Aorta (tissue), 5 donors: ENCODE results near the gene MAP3K7CL. TPM values are rescaled to one million over a fixed set of nuclear protein-coding genes. Genes with fewer than 3 reads are reported as not detected.
"Not testable (repeated sequence)": the region's sequence is repeated elsewhere in the genome, so short reads cannot be mapped to it uniquely, and the experiment has no call there.

ENCODE experiments used
- ATAC-seq: fragments of 200-7000 bp; cut with Tn5 transposase; one replicate; pipeline ENCODE4 v1.9.1; 2022; ENCODE audit warnings: moderate library complexity; ENCODE audit not compliant: low FRiP score
- DNase-seq, 2 donors: peaks; one replicate each; pipeline ENCODE4 v3.0.0-alpha.2; 2020
- H3K27ac ChIP-seq, 2 donors: one replicate each; pipeline ENCODE4 v1.5.1; 2013; ENCODE audit warnings: low read length in 2 of 2, mild to moderate bottlenecking in 2 of 2, moderate library complexity in 2 of 2, control low read depth in 1 of 2, inconsistent platforms in 1 of 2, low read depth in 1 of 2
- H3K27me3 ChIP-seq, 2 donors: one replicate each; pipeline ENCODE4 v1.6.1; 2013; ENCODE audit warnings: control low read depth in 1 of 2, low read length in 1 of 2, mild to moderate bottlenecking in 1 of 2, moderate library complexity in 1 of 2; ENCODE audit not compliant: insufficient read depth in 2 of 2, control insufficient read depth in 1 of 2
- H3K36me3 ChIP-seq, 2 donors: one replicate each; pipeline ENCODE4 v1.6.1; 2013; ENCODE audit warnings: control low read depth in 1 of 2, low read length in 1 of 2, mild to moderate bottlenecking in 1 of 2; ENCODE audit not compliant: insufficient read depth in 2 of 2, control insufficient read depth in 1 of 2
- H3K4me1 ChIP-seq, 2 donors: one replicate each; pipeline ENCODE4 v1.6.1; 2013; ENCODE audit warnings: low read length in 2 of 2, control low read depth in 1 of 2, mild to moderate bottlenecking in 1 of 2, moderate library complexity in 1 of 2; ENCODE audit not compliant: insufficient read depth in 2 of 2, control insufficient read depth in 1 of 2
- H3K4me3 ChIP-seq, 2 donors: one replicate each; pipeline ENCODE4 v1.5.1; 2013; ENCODE audit warnings: low read length in 2 of 2, control low read depth in 1 of 2, mild to moderate bottlenecking in 1 of 2
- H3K9me3 ChIP-seq: one replicate; pipeline ENCODE4 v1.6.1; 2013; ENCODE audit warnings: mild to moderate bottlenecking, low read length; ENCODE audit not compliant: control insufficient read depth
- WGBS, 2 donors: extraction: QIAGEN DNeasy Blood & Tissue Kit; methylation state at CpG; one replicate each; pipeline ENCODE4 v1.1.7; 2013; 5-methylcytosine and 5-hydroxymethylcytosine counted together
- intact Hi-C, 2 donors: fragments of 100-400 bp; cut with DNase I; formaldehyde crosslinking; loops; one replicate each; pipeline versions ENCODE4 v1.14.2 to v1.15.0; 2022
- polyA plus RNA-seq, 2 donors: library from polyadenylated mRNA; stranded (reverse); fragments of 200-250 nt; gene quantifications; one replicate each; pipeline ENCODE4 v1.2.3, GENCODE V29; 2013
- total RNA-seq, 2 donors: library from RNA; stranded (reverse); fragmentation: NEBNext Ultra II Directional; extraction: Animal tissue kit (Norgen Biotek cat#: 25700); gene quantifications; one replicate each; pipeline ENCODE4 v1.2.1, GENCODE V29; 2021
- donor health status: healthy with polysubstance abuse.
- donor health status: Bipolar disorder and iron deficiency.
- donor health status: DM: no; HTN: no; CAD: no.
- donor health status: DM: no; HTN: no; CAD: no.
- donor health status: DM: yes; HTN: yes; CAD: no.

MAP3K7CL gene
- total and polyA plus RNA-seq, 4 donors, result 19.4 to 84.6 (median 33.2) TPM

DNA sequence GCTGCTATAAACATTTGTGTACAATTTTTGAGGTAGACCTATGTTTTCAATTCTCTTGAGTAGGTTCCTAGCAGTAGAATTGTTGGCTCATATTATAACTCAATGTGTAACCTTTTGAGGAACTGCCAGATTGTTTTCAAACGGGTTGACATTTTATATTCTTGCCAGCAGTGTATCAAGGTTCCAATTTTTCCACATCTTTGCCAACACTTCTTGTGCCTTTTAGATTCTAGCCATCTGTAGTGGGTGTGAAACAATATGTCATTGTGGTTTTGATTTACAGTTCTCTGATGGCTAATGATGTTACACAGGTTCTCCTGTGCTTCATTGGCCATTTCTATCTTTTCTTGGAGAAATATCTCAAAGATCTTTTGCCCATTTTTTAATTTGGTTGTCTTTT is 36.4 kb downstream of the MAP3K7CL start:
- Histone ChIP-seq H3K4me1 (no peaks in the 10 kb centered on the region), H3K4me3 (no peak overlapping the region), H3K27ac (no peak overlapping the region), H3K9me3 (no peaks in the 10 kb centered on the region), H3K36me3 (no peaks in the 10 kb centered on the region), H3K27me3 (no peaks in the 10 kb centered on the region)
- ATAC-seq (no peak), DNase-seq (no peak)
- WGBS, 2 donors, result 3 to 5% methylated on average over 1 of the region's 1 CpG
- intact Hi-C loops, result loop anchor here (5.0 kb wide), 2 partner anchors 180 to 185 kb away; no protein-coding TSS in a partner anchor

DNA sequence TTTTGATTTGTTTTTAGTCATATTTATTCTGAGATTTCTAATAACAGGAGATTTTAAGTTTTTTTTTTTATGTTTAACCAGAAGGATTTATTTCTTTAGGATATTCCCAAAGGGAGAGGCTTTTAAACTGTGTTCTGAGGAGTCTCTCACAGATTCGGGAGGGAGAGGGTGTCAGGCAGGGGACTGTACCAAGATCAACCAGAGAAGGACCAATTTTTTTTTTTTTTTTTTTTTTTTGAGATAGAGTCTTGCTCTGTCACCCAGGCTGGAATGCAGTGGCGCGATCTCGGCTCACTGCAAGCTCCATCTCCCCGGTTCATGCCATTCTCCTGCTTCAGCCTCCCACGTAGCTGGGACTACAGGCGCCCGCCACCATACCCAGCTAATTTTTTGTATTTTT is 37.0 kb downstream of the MAP3K7CL start:
- not testable (repeated sequence) for H3K4me1 ChIP-seq, H3K27me3 ChIP-seq, DNase-seq, H3K4me3 ChIP-seq, H3K36me3 ChIP-seq, H3K9me3 ChIP-seq, ATAC-seq, H3K27ac ChIP-seq
- intact Hi-C loops, result loop anchor here (5.0 kb wide), 2 partner anchors 180 to 185 kb away; no protein-coding TSS in a partner anchor
- WGBS, 2 donors, result 91 to 93% methylated on average over 8 of the region's 8 CpGs

DNA sequence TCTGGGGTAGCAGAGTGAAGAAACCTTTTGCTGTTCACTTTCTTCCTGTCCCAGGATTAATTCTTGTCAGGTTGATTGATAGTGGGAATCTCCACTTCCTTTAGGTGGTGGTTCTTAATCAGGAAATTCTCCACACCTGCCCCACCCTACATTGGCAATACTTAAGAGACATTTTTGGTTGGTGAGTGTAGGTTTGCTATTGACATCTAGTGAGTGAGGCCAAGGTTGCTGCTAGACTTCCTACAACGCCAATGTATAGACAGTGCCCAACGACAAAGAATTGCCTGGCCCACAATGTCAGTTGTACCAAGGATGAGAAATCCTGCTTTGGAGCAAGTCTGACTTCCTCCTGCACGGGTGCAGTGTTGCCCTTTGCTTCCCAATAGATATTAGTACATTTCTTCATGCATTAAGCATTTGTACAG is 38.5 kb downstream of the MAP3K7CL start:
- Histone ChIP-seq H3K27ac (no peak overlapping the region), H3K9me3 (no peaks in the 10 kb centered on the region), H3K4me1 (no peaks in the 10 kb centered on the region), H3K4me3 (no peak overlapping the region), H3K36me3 (no peaks in the 10 kb centered on the region), H3K27me3 (no peaks in the 10 kb centered on the region)
- WGBS, 2 donors, result 81% methylated on average over 3 of the region's 3 CpGs
- ATAC-seq (no peak), DNase-seq (no peak)
- intact Hi-C loops, result loop anchor here (5.0 kb wide), 2 partner anchors 178 to 183 kb away; no protein-coding TSS in a partner anchor

DNA sequence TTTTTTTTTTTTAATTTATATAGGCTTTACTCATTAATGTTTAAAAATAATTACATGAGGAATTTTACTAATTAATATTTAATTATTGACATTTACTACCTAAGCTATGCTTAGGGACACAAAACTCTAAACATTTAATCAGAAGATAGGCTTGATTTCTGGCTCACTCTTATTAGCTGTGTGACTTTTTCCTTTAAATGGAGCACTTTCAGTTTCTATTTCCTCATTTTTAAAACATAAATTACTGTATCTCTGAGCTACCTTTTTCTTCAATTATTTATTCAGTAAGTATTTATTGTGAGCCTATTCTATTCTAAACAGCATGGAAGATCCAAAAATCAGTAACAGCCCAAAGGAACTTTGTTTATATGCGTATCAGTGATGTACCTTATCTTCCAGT is 40.5 kb downstream of the MAP3K7CL start:
- Histone ChIP-seq H3K4me3 (no peak overlapping the region), H3K36me3 (no peaks in the 10 kb centered on the region), H3K27me3 (no peaks in the 10 kb centered on the region), H3K27ac (no peak overlapping the region), H3K9me3 (no peaks in the 10 kb centered on the region), H3K4me1 (peaks cover 0 to 3% of the 10 kb centered on the region in 2 donors)
- WGBS, 2 donors, result 90 to 95% methylated on average over 1 of the region's 1 CpG
- no peak for DNase-seq
- ATAC-seq, result no peak
- intact Hi-C loops, result loop anchor here in 1 of 2 donors (10.0 kb wide), 1 partner anchor 64 kb away; no protein-coding TSS in a partner anchor

DNA sequence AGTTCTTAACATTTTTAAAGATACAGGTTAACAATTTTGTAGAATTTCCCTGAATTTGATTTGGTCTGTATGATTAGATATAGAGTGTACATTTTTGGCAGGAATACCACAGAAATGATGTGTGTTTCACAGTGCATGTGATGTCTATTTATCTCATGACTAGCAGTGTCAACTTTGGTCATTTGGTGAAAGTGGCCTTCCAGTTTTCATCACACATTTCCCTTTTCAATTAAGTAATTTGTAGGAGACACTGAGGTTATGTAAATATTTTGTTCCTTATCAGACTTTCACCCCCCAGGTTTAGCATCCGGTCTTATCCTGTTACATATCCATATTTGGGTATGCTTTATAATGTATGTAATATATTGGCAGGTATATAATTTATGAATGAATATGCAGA is 41.8 kb downstream of the MAP3K7CL start:
- Histone ChIP-seq H3K4me1 (peaks cover 0 to 3% of the 10 kb centered on the region in 2 donors), H3K27ac (no peak overlapping the region), H3K27me3 (no peaks in the 10 kb centered on the region), H3K4me3 (no peak overlapping the region), H3K9me3 (no peaks in the 10 kb centered on the region), H3K36me3 (no peaks in the 10 kb centered on the region)
- intact Hi-C loops, result loop anchor here in 1 of 2 donors (10.0 kb wide), 1 partner anchor 63 kb away; no protein-coding TSS in a partner anchor
- no peak for ATAC-seq
- DNase-seq, result no peak
- 45 to 68% methylated on average over 1 of the region's 1 CpG for WGBS, 2 donors

DNA sequence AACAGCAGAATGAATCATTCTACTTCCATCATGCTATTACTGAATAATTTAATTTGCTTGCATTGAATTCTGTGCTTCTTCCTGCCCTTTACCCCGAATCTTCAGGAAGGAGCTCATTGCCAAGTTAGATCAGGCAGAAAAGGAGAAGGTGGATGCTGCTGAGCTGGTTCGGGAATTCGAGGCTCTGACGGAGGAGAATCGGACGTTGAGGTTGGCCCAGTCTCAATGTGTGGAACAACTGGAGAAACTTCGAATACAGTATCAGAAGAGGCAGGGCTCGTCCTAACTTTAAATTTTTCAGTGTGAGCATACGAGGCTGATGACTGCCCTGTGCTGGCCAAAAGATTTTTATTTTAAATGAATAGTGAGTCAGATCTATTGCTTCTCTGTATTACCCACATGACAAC is 44.2 kb downstream of the MAP3K7CL start:
- Histone ChIP-seq H3K27me3 (no peaks in the 10 kb centered on the region), H3K36me3 (no peaks in the 10 kb centered on the region), H3K9me3 (no peaks in the 10 kb centered on the region), H3K4me1 (peaks cover 0 to 3% of the 10 kb centered on the region in 2 donors), H3K4me3 (no peak overlapping the region), H3K27ac (peak overlapping the region in 1 of 2 donors; percentile 75)
- 3 to 7% methylated on average over 9 of the region's 9 CpGs for WGBS, 2 donors
- intact Hi-C loops, result loop anchor here (5.0 to 10.0 kb wide), 2 partner anchors 60 to 193 kb away; no protein-coding TSS in a partner anchor
- DNase-seq (no peak), ATAC-seq (no peak)

DNA sequence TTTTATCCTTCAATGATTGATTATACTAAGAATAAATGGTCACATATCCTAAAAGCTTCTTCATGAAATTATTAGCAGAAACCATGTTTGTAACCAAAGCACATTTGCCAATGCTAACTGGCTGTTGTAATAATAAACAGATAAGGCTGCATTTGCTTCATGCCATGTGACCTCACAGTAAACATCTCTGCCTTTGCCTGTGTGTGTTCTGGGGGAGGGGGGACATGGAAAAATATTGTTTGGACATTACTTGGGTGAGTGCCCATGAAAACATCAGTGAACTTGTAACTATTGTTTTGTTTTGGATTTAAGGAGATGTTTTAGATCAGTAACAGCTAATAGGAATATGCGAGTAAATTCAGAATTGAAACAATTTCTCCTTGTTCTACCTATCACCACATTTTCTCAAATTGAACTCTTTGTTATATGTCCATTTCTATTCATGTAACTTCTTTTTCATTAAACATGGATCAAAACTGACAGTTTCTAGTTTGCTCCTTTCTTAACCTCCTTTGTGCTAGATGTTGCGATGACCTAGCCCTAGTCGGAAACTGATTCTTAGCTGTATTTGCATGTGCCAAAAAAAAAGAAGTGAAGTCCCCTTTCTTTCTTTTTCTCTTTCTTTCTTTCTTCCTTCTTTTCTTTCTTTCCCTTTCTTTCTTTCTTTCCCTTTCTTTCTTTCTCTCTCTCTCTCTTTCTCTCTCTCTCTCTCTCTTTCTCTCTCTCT is 45.1 kb downstream of the MAP3K7CL start:
- Histone ChIP-seq H3K9me3 (no peaks in the 10 kb centered on the region), H3K4me3 (no peak overlapping the region), H3K36me3 (no peaks in the 10 kb centered on the region), H3K27ac (no peak overlapping the region), H3K27me3 (no peaks in the 10 kb centered on the region), H3K4me1 (peaks cover 0 to 3% of the 10 kb centered on the region in 2 donors)
- ATAC-seq (no peak), DNase-seq (no peak)
- 12 to 14% methylated on average over 3 of the region's 3 CpGs for WGBS, 2 donors
- intact Hi-C loops, result loop anchor here (5.0 to 10.0 kb wide), 2 partner anchors 59 to 192 kb away; no protein-coding TSS in a partner anchor

DNA sequence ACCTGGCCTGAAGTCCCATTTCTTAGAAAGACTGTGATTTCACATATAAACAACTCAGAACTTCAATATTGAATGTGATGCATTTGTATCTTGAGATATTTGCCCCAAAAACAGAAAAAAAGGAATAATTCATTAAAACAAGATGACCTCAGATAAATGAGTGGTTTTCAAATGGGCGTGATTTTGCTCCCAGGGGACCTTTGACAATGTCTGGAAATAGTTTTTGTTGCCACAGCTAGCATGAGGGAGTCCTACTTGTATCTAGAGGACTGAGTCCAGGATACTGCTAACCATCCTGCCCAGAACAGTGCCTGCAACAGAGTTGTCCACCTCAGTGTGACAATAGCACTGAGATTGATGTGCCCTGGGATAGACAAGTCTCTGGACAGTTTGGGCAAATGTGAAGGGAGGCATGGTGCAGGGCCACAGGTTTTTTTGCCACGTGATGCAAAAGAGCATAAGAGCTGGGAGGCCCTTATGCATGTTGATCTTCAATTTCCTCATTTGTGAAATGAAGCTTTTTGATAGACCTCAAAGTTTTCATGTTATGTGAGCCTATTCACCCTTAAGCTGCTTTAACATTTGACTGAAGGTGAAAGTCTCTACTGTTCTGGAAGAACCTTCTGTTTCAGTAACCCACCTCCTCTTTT is 46.2 kb downstream of the MAP3K7CL start:
- no peak for ATAC-seq
- WGBS, 2 donors, result 49 to 58% methylated on average over 2 of the region's 2 CpGs

More for the DNA sequence above, 46.2 kb downstream of the MAP3K7CL start:
- Histone ChIP-seq H3K4me3 (no peak overlapping the region), H3K36me3 (no peaks in the 10 kb centered on the region), H3K4me1 (peaks cover 0 to 3% of the 10 kb centered on the region in 2 donors), H3K27me3 (no peaks in the 10 kb centered on the region), H3K27ac (no peak overlapping the region), H3K9me3 (no peaks in the 10 kb centered on the region)
- intact Hi-C loops, result loop anchor here (5.0 to 10.0 kb wide), 2 partner anchors 58 to 191 kb away; no protein-coding TSS in a partner anchor
- DNase-seq, result no peak
